ENCODE measurements around the gene TRIM44. TPM values are rescaled to one million over a fixed set of nuclear protein-coding genes. Genes with fewer than 3 reads are reported as not detected.
"Not testable (repeated sequence)": the region's sequence is repeated elsewhere in the genome, so short reads cannot be mapped to it uniquely, and the experiment has no call there.

TRIM44 gene
- total RNA-seq, 1 experiment from 2014 or later, result 50.1 TPM

DNA sequence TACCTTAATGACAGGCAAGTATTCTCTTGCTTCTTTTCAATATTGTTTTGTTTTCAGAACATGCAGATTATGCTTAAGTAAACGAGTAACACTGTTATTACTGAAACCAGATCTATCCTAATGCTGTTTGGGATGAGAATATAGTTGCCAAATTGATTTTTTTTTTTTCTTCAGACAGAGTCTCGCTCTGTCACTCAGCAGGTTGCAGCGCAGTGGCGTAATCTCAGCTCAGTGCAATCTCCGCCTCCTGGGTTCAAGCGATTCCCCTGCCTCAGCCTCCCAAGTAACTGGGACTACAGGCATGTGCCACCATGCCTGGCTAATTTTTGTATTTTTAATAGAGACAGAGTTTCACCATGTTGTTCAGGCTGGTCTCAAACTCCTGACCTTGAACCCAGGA is 91.0 kb downstream of the TRIM44 start:
- DNase-seq (ENCODE audit: low read depth), result not testable (repeated sequence)

GRCh38 chr11:35759951-35760350 is 97.4 kb downstream of the TRIM44 start:
- DNase-seq (ENCODE audit: low read depth), result not testable (repeated sequence)

DNA sequence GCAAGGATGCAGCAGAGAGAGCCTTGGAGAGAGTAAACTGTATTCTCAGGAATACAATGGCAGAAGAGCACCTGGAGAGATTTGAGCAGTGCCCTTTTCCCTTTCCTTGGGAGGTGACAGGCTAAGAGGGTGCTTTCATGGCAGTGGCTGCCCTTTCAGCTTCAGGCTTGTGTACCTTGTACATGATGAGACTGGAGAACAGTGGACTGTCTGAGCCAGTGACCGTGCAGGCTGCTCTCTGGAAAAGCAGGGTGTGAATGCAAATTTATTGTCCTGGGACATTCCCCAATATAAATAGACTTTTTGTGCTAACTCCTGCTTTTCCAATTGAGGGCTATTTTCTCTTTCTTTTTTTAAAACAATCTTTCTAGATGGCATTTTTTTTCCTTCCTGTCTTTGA is 99.3 kb downstream of the TRIM44 start:
- no peak for DNase-seq (ENCODE audit: low read depth)

DNA sequence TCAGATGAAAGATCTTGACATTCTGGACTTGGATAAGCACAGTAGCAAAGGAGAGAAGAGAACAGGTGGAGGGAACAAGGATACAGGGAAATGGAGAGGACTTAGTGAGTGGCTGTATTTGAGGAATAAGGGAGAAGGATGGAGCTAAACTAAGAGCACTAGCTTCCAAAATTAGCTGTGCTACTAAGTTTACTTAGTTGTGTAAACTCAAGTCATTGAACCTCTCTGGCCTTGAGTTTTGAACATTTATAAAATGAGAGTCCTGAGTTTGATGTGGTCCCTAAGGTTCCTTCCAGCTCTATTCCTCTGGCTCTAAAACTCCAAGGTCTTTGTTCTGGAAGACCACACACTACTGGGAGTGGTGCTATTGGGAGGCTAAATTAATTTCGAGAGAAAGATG is 100.7 kb downstream of the TRIM44 start:
- no peak for DNase-seq (ENCODE audit: low read depth)

GRCh38 chr11:35763765-35764164 is 101.2 kb downstream of the TRIM44 start:
- no peak for DNase-seq (ENCODE audit: low read depth)

GRCh38 chr11:35764417-35764816 is 101.8 kb downstream of the TRIM44 start:
- no peak for DNase-seq (ENCODE audit: low read depth)

- peak; percentile 11 for DNase-seq (ENCODE audit: low read depth)
These were observed 102.6 kb downstream of the TRIM44 start for GRCh38 chr11:35765211-35765610.

GRCh38 chr11:35766651-35767050 is 104.1 kb downstream of the TRIM44 start:
- DNase-seq (ENCODE audit: low read depth), result no peak

DNA sequence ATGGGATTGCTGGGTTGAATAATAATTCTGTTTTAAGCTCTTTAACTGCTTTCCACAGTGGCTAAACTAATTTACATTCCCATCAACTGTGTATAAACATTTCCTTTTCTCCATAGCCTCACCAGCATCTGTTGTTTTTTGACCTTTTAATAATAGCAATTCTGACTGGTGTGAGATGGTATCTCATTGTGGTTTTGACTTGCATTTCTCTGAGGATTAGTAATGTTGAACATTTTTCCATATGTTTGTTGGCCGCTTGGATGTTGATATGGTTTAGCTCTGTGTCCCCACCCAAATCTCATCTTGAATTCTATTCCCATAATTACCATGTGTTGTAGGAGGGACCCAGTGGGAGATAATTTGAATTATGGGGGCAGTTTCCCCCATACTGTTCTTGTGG is 107.8 kb downstream of the TRIM44 start:
- peak; percentile 74 for DNase-seq (ENCODE audit: low read depth)

- DNase-seq (ENCODE audit: low read depth), result no peak
These were observed 109.1 kb downstream of the TRIM44 start for GRCh38 chr11:35771722-35772121.

DNA sequence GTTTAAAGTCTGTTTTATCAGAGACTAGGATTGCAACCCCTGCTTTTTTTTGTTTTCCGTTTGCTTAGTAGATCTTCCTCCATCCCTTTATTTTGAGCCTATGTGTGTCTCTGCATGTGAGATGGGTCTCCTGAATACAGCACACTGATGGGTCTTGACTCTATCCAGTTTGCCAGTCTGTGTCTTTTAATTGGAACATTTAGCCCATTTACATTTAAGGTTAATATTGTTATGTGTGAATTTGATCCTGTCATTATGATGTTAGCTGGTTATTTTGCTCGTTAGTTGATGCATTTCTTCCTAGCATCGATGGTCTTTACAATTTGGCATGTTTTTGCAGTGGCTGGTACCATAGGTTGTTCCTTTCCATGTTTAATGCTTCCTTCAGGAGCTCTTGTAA is 114.7 kb downstream of the TRIM44 start:
- not testable (repeated sequence) for DNase-seq (ENCODE audit: low read depth)

DNA sequence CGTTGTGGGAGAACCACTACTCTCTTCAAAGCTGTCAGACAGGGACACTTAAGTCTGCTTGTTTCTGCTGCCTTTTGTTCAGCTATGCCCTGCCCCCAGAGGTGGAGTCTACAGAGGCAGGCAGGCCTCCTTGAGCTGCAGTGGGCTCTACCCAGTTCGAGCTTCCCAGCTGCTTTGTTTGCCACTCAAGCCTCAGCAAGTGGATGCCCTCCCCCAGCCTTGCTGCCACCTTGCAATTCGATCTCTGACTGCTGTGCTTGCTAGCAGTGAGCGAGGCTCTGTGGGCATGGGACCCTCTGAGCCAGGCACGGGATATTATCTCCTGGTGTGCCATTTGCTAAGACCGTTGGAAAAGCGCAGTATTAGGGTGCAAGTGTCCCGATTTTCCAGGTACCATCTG is 116.4 kb downstream of the TRIM44 start:
- DNase-seq (ENCODE audit: low read depth), result not testable (repeated sequence)

DNA sequence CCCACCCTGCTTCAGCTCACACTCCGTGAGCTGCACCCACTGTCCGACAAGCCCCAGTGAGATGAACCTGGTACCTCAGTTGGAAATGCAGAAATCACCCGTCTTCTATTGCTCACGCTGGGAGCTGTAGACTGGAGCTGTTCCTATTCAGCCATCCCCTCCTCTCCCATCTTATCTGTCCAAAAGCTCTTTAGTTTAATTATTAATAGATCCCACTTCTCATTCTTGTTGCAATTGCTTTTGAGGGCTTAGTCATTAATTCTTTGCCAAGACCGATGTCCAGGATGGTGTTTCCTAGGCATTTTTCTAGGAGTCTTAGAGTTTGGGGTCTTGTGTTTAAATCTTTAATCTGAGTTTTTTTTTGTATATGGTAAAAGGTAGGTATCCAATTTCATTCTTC is 116.8 kb downstream of the TRIM44 start:
- DNase-seq (ENCODE audit: low read depth), result no peak

DNA sequence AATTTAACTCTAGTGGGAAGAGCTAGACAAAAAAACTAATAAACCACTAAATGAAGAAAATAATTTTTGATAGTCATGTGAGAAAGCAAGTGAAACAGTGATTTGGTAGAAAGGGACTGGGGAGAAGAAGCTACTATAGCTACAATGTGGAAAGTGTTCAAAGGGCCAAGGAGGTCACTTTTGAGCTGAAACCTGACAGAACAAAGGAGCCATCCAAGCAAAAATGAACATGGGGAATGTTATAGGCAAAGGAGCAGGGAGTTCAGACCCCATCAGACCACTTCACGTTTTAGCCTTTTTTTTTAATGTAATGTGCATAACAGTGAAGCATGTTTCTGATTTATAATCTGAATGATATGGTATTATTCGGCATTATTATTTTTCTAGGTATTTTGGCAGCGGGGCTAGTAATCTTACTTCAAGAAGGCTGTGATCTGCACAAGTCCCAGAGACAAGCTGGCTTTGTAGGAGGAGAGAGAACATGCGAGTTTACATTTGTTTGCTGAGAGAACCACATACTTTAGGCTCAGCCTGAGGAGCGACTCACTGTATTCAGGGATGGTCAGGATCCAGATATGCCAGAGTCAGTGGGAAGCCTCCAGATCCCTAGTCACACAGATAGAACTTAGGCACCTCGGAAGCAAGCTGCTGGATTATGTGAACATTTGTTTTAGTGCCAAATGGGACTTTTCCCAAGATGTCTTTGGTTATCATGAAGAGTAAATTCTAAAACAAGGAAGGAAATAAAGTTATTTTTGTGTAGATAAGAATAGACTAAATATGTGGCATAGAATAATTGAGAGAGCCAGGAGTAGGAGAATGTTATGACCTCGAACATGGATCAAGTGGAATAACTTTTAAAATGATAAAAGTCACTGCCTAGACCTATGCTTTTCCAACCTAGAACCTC is 118.6 kb downstream of the TRIM44 start:
- DNase-seq (ENCODE audit: low read depth), result peak; percentile 51

- no peak for DNase-seq (ENCODE audit: low read depth)
These were observed 119.4 kb downstream of the TRIM44 start for GRCh38 chr11:35781861-35782470.

DNA sequence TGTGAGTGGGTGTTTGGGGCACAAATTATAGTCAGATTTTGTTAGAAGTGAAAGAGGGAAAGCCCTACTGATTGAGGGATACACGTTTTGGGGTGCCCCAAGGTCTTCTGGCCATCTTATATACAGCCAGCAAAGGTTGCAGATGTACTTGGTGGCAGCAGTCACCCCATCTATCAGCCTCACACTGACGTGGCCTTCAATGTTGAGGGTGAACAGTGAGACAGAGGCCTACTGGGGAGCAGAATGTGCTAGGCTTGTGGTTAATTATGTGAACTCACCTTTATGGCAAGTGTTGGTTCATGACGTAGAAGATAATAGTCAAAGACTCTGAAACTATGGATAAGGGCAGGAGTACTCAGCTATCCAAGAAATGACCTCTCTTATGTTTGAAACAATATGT is 121.2 kb downstream of the TRIM44 start:
- DNase-seq (ENCODE audit: low read depth), result no peak

- DNase-seq (ENCODE audit: low read depth), result no peak
These were observed 122.1 kb downstream of the TRIM44 start for GRCh38 chr11:35784699-35785098.

DNA sequence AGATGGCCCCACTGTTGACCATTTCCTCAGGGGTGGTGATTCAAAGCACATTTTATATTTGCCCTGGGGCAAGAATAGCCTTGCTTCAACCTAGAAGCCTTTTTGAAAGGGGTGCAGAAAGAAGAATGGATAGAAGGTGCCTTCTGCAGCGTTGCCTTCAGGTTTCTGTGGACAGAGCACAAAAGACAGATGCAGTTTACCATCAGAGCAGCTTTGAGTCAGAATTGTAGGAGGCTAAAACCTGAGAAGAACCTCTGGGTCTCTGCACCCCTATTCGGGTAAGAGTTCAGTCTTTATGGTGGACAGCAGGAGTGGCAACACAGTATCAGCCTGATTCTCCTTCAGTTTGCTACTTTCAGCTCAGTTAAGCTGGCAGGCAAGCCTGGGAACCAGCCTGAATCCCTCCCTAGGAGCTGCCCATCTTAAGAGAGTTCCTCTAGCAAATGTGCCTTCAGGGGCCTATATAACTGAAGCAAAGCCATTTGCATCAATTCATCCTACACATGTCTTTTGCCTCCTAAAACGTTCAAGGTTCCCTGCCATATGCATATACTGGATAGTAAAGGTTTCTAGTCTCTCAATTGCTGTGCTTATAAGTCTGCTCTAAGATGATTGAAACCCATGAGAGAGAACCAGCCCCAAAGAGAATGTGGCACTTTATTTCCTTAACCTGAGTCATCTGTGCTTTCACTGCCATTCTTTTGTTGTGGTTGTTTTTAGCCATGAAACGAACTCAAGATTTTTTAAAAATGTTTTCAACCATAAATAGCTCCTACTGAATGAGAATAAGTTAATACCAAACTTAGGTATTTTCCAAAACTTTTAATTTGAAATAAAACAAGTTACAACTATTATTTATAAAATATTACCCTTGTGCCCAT is 123.0 kb downstream of the TRIM44 start:
- peak; percentile 60 for DNase-seq (ENCODE audit: low read depth)

DNA sequence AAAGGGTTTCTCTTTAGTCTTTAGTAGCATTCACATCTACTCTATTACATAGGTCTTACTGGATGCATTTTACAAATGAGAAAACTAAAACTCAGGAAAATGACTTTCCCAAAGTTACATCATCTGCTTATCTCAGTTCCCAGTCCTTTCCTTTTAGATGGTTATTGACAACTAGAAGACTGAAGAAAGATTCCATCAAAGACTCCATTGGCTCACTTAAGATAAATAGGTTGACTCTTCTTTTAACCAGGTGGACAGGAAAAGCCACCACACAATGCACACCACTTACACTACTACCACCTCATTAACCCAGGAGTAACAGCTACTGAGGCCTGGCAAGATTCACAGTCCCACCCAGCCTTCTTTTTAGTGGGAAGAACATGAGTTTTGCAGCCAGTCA is 123.6 kb downstream of the TRIM44 start:
- no peak for DNase-seq (ENCODE audit: low read depth)

GRCh38 chr11:35787013-35787504 is 124.5 kb downstream of the TRIM44 start:
- peak; percentile 40 for DNase-seq (ENCODE audit: low read depth)

DNA sequence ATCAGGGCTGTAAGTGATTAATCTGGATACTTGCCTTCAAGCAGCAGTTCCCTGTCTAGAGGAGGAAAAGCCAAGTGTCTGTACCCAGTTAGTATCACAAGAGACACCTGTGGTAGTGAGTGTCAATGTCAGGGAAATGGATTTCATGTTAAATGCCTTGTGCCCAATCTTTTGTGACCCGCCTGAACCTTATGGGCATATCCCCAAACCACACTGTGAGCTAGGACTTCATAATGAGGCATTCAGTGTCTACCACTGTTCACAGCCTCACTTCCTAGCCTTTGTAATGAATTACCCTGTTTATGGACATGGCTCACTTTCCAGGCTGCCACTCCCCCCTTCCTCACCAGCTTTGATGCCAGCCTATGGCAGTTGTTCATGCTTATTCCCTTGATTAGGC is 125.1 kb downstream of the TRIM44 start:
- DNase-seq (ENCODE audit: low read depth), result peak; percentile 65

All from M059J (cell line).